C4-2B (cell line): ENCODE measurements around the gene NTRK3.

Experiments used
- ZFX ChIP-seq: fragments of 450-650 bp; IDR thresholded peaks from 2 replicates; pipeline ENCODE4 v1.6.1; 2017
- TF ChIP-seq, protein P1 (sequence below): fragments of 450-650 bp; conservative IDR thresholded peaks from 2 replicates; pipeline ENCODE4 v1.5.1; 2017; ENCODE audit warnings: mild to moderate bottlenecking

DNA sequence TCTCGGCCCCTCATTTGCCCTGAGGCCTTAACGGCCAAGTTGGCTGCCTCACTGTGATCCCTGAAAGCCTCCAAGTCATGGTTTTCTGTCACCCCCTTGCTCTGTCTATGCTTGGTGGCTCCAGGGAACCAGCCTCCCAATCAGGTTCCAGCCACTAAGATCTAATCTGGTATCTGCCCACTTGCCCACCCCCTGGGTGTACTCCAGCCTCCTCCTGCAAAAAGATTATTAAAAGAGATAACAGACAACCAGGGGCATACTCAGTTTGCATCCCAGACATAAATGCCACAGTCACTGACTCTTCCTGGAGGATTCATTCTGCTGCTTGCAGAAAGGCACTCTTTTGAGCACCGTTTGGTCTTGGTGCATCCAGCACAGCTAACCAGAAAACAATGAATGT lies 103.9 kb downstream of the NTRK3 start:
- TF ChIP-seq, protein P1, sequence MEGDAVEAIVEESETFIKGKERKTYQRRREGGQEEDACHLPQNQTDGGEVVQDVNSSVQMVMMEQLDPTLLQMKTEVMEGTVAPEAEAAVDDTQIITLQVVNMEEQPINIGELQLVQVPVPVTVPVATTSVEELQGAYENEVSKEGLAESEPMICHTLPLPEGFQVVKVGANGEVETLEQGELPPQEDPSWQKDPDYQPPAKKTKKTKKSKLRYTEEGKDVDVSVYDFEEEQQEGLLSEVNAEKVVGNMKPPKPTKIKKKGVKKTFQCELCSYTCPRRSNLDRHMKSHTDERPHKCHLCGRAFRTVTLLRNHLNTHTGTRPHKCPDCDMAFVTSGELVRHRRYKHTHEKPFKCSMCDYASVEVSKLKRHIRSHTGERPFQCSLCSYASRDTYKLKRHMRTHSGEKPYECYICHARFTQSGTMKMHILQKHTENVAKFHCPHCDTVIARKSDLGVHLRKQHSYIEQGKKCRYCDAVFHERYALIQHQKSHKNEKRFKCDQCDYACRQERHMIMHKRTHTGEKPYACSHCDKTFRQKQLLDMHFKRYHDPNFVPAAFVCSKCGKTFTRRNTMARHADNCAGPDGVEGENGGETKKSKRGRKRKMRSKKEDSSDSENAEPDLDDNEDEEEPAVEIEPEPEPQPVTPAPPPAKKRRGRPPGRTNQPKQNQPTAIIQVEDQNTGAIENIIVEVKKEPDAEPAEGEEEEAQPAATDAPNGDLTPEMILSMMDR: no peak
- no peak for TF ChIP-seq ZFX
